Measurements from ENCODE around the gene PRELID1.

PRELID1 gene

DNA sequence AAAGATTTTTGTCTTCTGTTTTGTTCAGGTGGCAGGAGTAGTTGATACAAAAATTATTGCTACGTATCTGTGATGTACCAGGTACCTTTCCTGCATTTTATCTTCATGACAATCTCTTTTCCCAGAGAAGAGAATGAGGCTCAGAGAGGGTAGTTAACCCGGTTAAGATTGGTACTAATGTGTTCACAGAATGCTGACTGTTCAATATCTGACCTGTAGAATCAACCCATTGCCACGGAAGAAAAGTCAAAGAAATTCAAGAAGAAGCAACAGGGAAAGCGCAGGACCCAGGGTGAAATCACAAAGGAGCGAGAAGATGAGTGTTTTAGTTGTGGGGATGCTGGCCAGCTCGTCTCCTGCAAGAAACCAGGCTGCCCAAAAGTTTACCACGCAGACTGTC, 11.9 kb upstream of the PRELID1 start:
- H3K27ac ChIP-seq, result no peak overlapping the region
- TF ChIP-seq, protein P1, sequence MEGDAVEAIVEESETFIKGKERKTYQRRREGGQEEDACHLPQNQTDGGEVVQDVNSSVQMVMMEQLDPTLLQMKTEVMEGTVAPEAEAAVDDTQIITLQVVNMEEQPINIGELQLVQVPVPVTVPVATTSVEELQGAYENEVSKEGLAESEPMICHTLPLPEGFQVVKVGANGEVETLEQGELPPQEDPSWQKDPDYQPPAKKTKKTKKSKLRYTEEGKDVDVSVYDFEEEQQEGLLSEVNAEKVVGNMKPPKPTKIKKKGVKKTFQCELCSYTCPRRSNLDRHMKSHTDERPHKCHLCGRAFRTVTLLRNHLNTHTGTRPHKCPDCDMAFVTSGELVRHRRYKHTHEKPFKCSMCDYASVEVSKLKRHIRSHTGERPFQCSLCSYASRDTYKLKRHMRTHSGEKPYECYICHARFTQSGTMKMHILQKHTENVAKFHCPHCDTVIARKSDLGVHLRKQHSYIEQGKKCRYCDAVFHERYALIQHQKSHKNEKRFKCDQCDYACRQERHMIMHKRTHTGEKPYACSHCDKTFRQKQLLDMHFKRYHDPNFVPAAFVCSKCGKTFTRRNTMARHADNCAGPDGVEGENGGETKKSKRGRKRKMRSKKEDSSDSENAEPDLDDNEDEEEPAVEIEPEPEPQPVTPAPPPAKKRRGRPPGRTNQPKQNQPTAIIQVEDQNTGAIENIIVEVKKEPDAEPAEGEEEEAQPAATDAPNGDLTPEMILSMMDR (conservative IDR thresholded peaks at IDR 0.05), result no peak

DNA sequence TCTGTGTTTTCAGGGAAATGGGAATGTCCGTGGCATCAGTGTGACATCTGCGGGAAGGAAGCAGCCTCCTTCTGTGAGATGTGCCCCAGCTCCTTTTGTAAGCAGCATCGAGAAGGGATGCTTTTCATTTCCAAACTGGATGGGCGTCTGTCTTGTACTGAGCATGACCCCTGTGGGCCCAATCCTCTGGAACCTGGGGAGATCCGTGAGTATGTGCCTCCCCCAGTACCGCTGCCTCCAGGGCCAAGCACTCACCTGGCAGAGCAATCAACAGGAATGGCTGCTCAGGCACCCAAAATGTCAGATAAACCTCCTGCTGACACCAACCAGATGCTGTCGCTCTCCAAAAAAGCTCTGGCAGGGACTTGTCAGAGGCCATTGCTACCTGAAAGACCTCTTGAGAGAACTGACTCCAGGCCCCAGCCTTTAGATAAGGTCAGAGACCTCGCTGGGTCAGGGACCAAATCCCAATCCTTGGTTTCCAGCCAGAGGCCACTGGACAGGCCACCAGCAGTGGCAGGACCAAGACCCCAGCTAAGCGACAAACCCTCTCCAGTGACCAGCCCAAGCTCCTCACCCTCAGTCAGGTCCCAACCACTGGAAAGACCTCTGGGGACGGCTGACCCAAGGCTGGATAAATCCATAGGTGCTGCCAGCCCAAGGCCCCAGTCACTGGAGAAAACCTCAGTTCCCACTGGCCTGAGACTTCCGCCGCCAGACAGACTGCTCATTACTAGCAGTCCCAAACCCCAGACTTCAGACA, 9.6 kb upstream of the PRELID1 start:
- no peak overlapping the region for H3K27ac ChIP-seq
- TF ChIP-seq, protein P1 (conservative IDR thresholded peaks at IDR 0.05), result no peak

DNA sequence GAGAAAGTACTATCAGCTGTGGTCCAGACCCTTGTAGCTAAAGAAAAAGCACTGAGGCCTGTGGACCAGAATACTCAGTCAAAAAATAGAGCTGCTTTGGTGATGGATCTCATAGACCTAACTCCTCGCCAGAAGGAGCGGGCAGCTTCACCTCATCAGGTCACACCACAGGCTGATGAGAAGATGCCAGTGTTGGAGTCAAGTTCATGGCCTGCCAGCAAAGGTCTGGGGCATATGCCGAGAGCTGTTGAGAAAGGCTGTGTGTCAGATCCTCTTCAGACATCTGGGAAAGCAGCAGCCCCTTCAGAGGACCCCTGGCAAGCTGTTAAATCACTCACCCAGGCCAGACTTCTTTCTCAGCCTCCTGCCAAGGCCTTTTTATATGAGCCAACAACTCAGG, 9.0 kb upstream of the PRELID1 start:
- peak overlapping the region; percentile 45; the same call in 1 of the 2 replicates for H3K27ac ChIP-seq
- TF ChIP-seq, protein P1 (conservative IDR thresholded peaks at IDR 0.05), result no peak

DNA sequence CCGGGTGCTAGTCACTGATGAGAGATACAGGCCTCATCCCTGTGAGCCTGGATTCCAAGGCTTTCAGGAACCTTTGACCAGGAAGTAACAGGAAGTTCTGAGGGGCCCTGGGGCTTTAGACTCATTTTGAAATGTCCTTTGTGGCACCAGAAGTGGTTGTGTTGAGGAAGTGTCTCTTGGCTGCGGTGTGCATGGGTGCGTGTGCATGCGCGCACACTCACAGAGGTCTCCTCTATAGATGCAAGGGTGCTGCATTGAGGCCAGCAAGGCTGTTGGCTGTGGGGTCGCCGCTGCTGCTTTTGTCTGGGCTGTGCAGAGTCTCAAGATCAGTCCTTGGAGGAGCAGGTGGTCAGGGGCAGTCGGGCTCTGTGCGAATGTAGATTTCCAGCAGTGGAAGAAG, 7.7 kb upstream of the PRELID1 start:
- peak overlapping the region; percentile 45 for H3K27ac ChIP-seq
- TF ChIP-seq, protein P1 (conservative IDR thresholded peaks at IDR 0.05), result no peak

DNA sequence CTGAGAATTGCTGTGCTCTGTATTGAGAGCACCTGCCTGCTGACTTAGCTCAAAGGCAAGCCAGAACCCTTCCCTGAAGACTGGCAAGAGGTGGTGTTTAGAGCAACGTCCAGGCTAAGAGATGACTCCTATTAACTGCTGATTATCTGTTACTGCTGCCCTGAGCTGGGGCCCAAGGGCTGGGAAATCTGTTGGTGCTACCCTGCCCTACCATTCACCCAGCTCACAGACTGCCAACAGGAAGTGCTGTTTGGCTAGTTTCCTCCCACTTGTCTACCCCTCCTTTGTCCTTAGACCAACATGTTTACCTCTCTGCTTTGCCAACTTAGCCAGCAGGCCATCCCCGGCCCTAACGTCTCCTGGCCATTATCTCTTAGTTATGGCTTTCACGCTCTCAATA, 7.0 kb upstream of the PRELID1 start:
- TF ChIP-seq, protein P1 (conservative IDR thresholded peaks at IDR 0.05), result no peak
- H3K27ac ChIP-seq, result peak overlapping the region; percentile 45

DNA sequence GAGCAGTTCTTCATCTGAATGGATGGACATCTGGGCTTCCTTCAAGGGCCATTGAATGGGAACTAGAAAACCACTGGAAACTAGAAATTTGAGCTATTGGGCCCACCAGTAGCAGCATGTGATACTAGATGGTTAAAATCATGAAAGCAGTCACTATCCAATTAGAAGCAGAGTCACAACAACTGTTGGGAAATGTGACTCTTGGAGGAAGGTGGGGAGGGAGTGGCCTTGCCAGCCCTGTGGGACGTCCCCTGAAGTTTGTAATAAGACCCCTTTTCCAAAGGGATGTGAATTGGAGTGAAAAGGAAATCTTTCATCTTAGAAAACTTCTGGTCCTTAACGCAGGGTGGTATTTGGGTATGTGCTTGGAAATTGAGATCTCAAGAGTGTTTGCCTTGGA, 5.7 kb upstream of the PRELID1 start:
- no peak overlapping the region for H3K27ac ChIP-seq
- TF ChIP-seq, protein P1 (conservative IDR thresholded peaks at IDR 0.05), result no peak

DNA sequence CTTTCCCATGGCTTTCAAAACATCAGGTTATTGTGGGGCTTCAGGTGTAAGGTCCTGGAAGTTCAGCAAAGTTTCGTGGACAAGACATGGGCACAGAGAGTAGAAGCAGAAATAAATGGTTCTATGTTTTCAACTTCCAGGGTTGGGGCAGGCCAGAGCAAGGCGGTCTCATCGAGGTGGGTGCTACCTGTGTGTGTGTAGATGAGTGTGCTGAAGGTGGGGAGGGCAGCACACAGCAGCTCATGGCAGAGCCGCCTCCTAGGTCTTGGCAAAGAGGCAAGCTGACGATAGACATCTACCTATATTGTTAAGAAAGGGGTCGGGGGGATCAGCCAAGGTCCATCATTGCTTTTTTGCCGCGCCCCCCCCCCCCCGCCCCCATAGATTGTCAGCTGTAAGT, 3.9 kb upstream of the PRELID1 start:
- H3K27ac ChIP-seq, result peak overlapping the region; percentile 95; the same call in 1 of the 2 replicates
- TF ChIP-seq, protein P1 (conservative IDR thresholded peaks at IDR 0.05), result no peak
